CD4-positive, alpha-beta T cell treated with Interferon gamma for 1 hour (primary cell): ENCODE data around the gene CA4.
"Not testable (repeated sequence)": the region's sequence is repeated elsewhere in the genome, so short reads cannot be mapped to it uniquely, and the experiment has no call there.

Experiments
- DNase-seq: peaks from one replicate; pipeline ENCODE4 v3.0.0-alpha.2; 2020

Gene CA4

GRCh38 chr17:60178180-60178579 lies 28.4 kb downstream of the CA4 start:
- DNase-seq: not testable (repeated sequence)

GRCh38 chr17:60180380-60180779 lies 30.6 kb downstream of the CA4 start:
- not testable (repeated sequence) for DNase-seq

- DNase-seq: not testable (repeated sequence)
Observed at GRCh38 chr17:60186372-60186771, 36.6 kb downstream of the CA4 start.

GRCh38 chr17:60186846-60187745 lies 37.3 kb downstream of the CA4 start:
- not testable (repeated sequence) for DNase-seq

GRCh38 chr17:60188759-60189158 lies 39.0 kb downstream of the CA4 start:
- no peak for DNase-seq

GRCh38 chr17:60190032-60190431 lies 40.3 kb downstream of the CA4 start:
- DNase-seq: not testable (repeated sequence)

- DNase-seq: not testable (repeated sequence)
Observed at GRCh38 chr17:60193032-60193431, 43.3 kb downstream of the CA4 start.

- DNase-seq: no peak
Observed at GRCh38 chr17:60193482-60193881, 43.7 kb downstream of the CA4 start.

- not testable (repeated sequence) for DNase-seq
Observed at GRCh38 chr17:60194141-60194540, 44.4 kb downstream of the CA4 start.

- not testable (repeated sequence) for DNase-seq
Observed at GRCh38 chr17:60198630-60199029, 48.9 kb downstream of the CA4 start.

GRCh38 chr17:60205782-60206181 lies 56.0 kb downstream of the CA4 start:
- DNase-seq: not testable (repeated sequence)

GRCh38 chr17:60208302-60208701 lies 58.5 kb downstream of the CA4 start:
- DNase-seq: not testable (repeated sequence)
